Ovary (tissue), 3 donors: ENCODE measurements around the gene CRISPLD2.

Experiments
- CTCF ChIP-seq, 3 donors: fragments of 450-650 bp in 2 of 3; fragments of 200-600 bp in 1 of 3; IDR thresholded peaks; one replicate each; pipeline versions ENCODE4 v1.5.1 to v1.8.0; 2016 to 2022; ENCODE audit warnings: antibody characterized with exemption in 3 of 3, mild to moderate bottlenecking in 1 of 3
- POLR2A ChIP-seq: fragments of 450-650 bp; IDR thresholded peaks from one replicate; pipeline ENCODE4 v1.6.1; 2017; ENCODE audit warnings: antibody characterized with exemption, mild to moderate bottlenecking, moderate library complexity
- donor health status: DM: no; HTN: no; CAD: no.

- TF ChIP-seq POLR2A (no peak), CTCF (IDR thresholded peaks at IDR 0.05) (no peak)
These were observed 33.1 kb upstream of the CRISPLD2 start for GRCh38 chr16:84786605-84787262.
